Measurements from ENCODE around the gene MINDY1.

The MINDY1 gene

GRCh38 chr1:150995896-150996295 lies 10.8 kb downstream of the MINDY1 start:
- Histone ChIP-seq H2AFZ (ENCODE audit: low read depth, low read length) (no peak overlapping the region), H3K4me3 (ENCODE audit: low read length) (no peak overlapping the region), H3K27me3 (ENCODE audit: insufficient read depth, low read length) (no peaks in the 10 kb centered on the region), H3K4me1 (ENCODE audit: insufficient read depth, low read length) (no peaks in the 10 kb centered on the region), H3K9me3 (ENCODE audit: low read length) (no peaks in the 10 kb centered on the region), H3K36me3 (ENCODE audit: insufficient read depth, low read length) (peaks cover 25% of the 10 kb centered on the region)

GRCh38 chr1:150995460-150995859 lies 11.2 kb downstream of the MINDY1 start:
- no peaks in the 10 kb centered on the region for H3K9me3 ChIP-seq (ENCODE audit: low read length)
- no peaks in the 10 kb centered on the region for H3K27me3 ChIP-seq (ENCODE audit: insufficient read depth, low read length)
- H2AFZ ChIP-seq (ENCODE audit: low read depth, low read length): no peak overlapping the region
- H3K4me1 ChIP-seq (ENCODE audit: insufficient read depth, low read length): no peaks in the 10 kb centered on the region
- H3K4me3 ChIP-seq (ENCODE audit: low read length): no peak overlapping the region
- H3K36me3 ChIP-seq (ENCODE audit: insufficient read depth, low read length): peaks cover 25% of the 10 kb centered on the region

GRCh38 chr1:150994248-150994647 lies 12.5 kb downstream of the MINDY1 start:
- H3K4me1 ChIP-seq (ENCODE audit: insufficient read depth, low read length): no peaks in the 10 kb centered on the region
- no peak overlapping the region for H3K4me3 ChIP-seq (ENCODE audit: low read length)
- no peak overlapping the region for H2AFZ ChIP-seq (ENCODE audit: low read depth, low read length)
- peaks cover 20% of the 10 kb centered on the region for H3K36me3 ChIP-seq (ENCODE audit: insufficient read depth, low read length)
- no peaks in the 10 kb centered on the region for H3K9me3 ChIP-seq (ENCODE audit: low read length)
- H3K27me3 ChIP-seq (ENCODE audit: insufficient read depth, low read length): no peaks in the 10 kb centered on the region

GRCh38 chr1:150992626-150993025 lies 14.1 kb downstream of the MINDY1 start:
- Histone ChIP-seq H3K9me3 (ENCODE audit: low read length) (no peaks in the 10 kb centered on the region), H3K4me1 (ENCODE audit: insufficient read depth, low read length) (no peaks in the 10 kb centered on the region), H3K36me3 (ENCODE audit: insufficient read depth, low read length) (peaks cover 10% of the 10 kb centered on the region), H3K27me3 (ENCODE audit: insufficient read depth, low read length) (no peaks in the 10 kb centered on the region), H3K4me3 (ENCODE audit: low read length) (no peak overlapping the region), H2AFZ (ENCODE audit: low read depth, low read length) (no peak overlapping the region)

- H3K27me3 ChIP-seq (ENCODE audit: insufficient read depth, low read length): no peaks in the 10 kb centered on the region
- no peaks in the 10 kb centered on the region for H3K36me3 ChIP-seq (ENCODE audit: insufficient read depth, low read length)
Observed at GRCh38 chr1:150987924-150988323, 18.8 kb downstream of the MINDY1 start.

GRCh38 chr1:150985179-150985825 lies 21.4 kb downstream of the MINDY1 start:
- H3K27me3 ChIP-seq (ENCODE audit: insufficient read depth, low read length): no peaks in the 10 kb centered on the region
- H2AFZ ChIP-seq (ENCODE audit: low read depth, low read length): no peak overlapping the region
- H3K9me3 ChIP-seq (ENCODE audit: low read length): no peaks in the 10 kb centered on the region
- H3K36me3 ChIP-seq (ENCODE audit: insufficient read depth, low read length): no peaks in the 10 kb centered on the region
- no peaks in the 10 kb centered on the region for H3K4me1 ChIP-seq (ENCODE audit: insufficient read depth, low read length)
- H3K4me3 ChIP-seq (ENCODE audit: low read length): no peak overlapping the region

More at GRCh38 chr1:150987924-150988323, 18.8 kb downstream of the MINDY1 start:
- Histone ChIP-seq H3K4me3 (ENCODE audit: low read length) (no peak overlapping the region), H3K9me3 (ENCODE audit: low read length) (no peaks in the 10 kb centered on the region), H3K4me1 (ENCODE audit: insufficient read depth, low read length) (no peaks in the 10 kb centered on the region), H2AFZ (ENCODE audit: low read depth, low read length) (no peak overlapping the region)

- Histone ChIP-seq H3K36me3 (ENCODE audit: insufficient read depth, low read length) (no peaks in the 10 kb centered on the region), H3K4me1 (ENCODE audit: insufficient read depth, low read length) (no peaks in the 10 kb centered on the region), H2AFZ (ENCODE audit: low read depth, low read length) (no peak within 1 kb of the TSS), H3K4me3 (ENCODE audit: low read length) (no peak within 1 kb of the TSS), H3K27me3 (ENCODE audit: insufficient read depth, low read length) (no peaks in the 10 kb centered on the region), H3K9me3 (ENCODE audit: low read length) (no peaks in the 10 kb centered on the region)
Observed at GRCh38 chr1:150981805-150982712, 24.6 kb downstream of the MINDY1 start, which contains the start of gene ANXA9. Gene ANXA9 (plus strand): TSS chr1:150982292. CDS start chr1:150983106, 814 bp downstream.

- Histone ChIP-seq H3K4me3 (ENCODE audit: low read length) (no peak overlapping the region), H3K9me3 (ENCODE audit: low read length) (no peaks in the 10 kb centered on the region), H3K36me3 (ENCODE audit: insufficient read depth, low read length) (no peaks in the 10 kb centered on the region), H3K27me3 (ENCODE audit: insufficient read depth, low read length) (no peaks in the 10 kb centered on the region), H3K4me1 (ENCODE audit: insufficient read depth, low read length) (no peaks in the 10 kb centered on the region), H2AFZ (ENCODE audit: low read depth, low read length) (no peak overlapping the region)
Observed at GRCh38 chr1:150981177-150981804, 25.4 kb downstream of the MINDY1 start.

- Histone ChIP-seq H3K9me3 (ENCODE audit: low read length) (no peaks in the 10 kb centered on the region), H3K27me3 (ENCODE audit: insufficient read depth, low read length) (no peaks in the 10 kb centered on the region), H3K4me3 (ENCODE audit: low read length) (no peak overlapping the region), H2AFZ (ENCODE audit: low read depth, low read length) (no peak overlapping the region), H3K4me1 (ENCODE audit: insufficient read depth, low read length) (no peaks in the 10 kb centered on the region), H3K36me3 (ENCODE audit: insufficient read depth, low read length) (no peaks in the 10 kb centered on the region)
Observed at GRCh38 chr1:150979092-150980056, 27.3 kb downstream of the MINDY1 start.

- Histone ChIP-seq H2AFZ (ENCODE audit: low read depth, low read length) (no peak overlapping the region), H3K36me3 (ENCODE audit: insufficient read depth, low read length) (no peaks in the 10 kb centered on the region), H3K4me3 (ENCODE audit: low read length) (no peak overlapping the region), H3K27me3 (ENCODE audit: insufficient read depth, low read length) (no peaks in the 10 kb centered on the region), H3K9me3 (ENCODE audit: low read length) (no peaks in the 10 kb centered on the region), H3K4me1 (ENCODE audit: insufficient read depth, low read length) (peaks cover 18% of the 10 kb centered on the region)
Observed at GRCh38 chr1:150976879-150977694, 29.6 kb downstream of the MINDY1 start.

GRCh38 chr1:150976401-150976821 lies 30.3 kb downstream of the MINDY1 start:
- Histone ChIP-seq H3K4me1 (ENCODE audit: insufficient read depth, low read length) (peaks cover 25% of the 10 kb centered on the region), H3K36me3 (ENCODE audit: insufficient read depth, low read length) (no peaks in the 10 kb centered on the region), H3K9me3 (ENCODE audit: low read length) (no peaks in the 10 kb centered on the region), H3K4me3 (ENCODE audit: low read length) (no peak overlapping the region), H2AFZ (ENCODE audit: low read depth, low read length) (no peak overlapping the region), H3K27me3 (ENCODE audit: insufficient read depth, low read length) (no peaks in the 10 kb centered on the region)

All from neuron (in vitro differentiated cells).